NOMO-1 (cell line): ENCODE data around the gene HOXB5.

Experiments used
- DNase-seq, 2 experiments: peaks; one replicate each; lab custom pipeline; 2025; ENCODE audit not compliant: unreplicated experiment in 2 of 2; lab: John Stamatoyannopoulos, UW

The HOXB5 gene

GRCh38 chr17:48577330-48577945 lies 16.1 kb downstream of the HOXB5 start:
- no peak for DNase-seq

- no peak for DNase-seq
Observed at GRCh38 chr17:48576479-48577309, 16.9 kb downstream of the HOXB5 start.

- DNase-seq = no peak
Observed at GRCh38 chr17:48575673-48576478, 17.7 kb downstream of the HOXB5 start.

GRCh38 chr17:48575066-48575582 lies 18.5 kb downstream of the HOXB5 start:
- no peak for DNase-seq

- no peak for DNase-seq
Observed at GRCh38 chr17:48574505-48575065, 19.0 kb downstream of the HOXB5 start.

- no peak for DNase-seq
Observed at GRCh38 chr17:48571826-48572417, 21.7 kb downstream of the HOXB5 start.

GRCh38 chr17:48571024-48571818 lies 22.4 kb downstream of the HOXB5 start:
- DNase-seq = no peak

GRCh38 chr17:48570325-48571023 lies 23.1 kb downstream of the HOXB5 start:
- DNase-seq = no peak

GRCh38 chr17:48569674-48570324 lies 23.8 kb downstream of the HOXB5 start:
- DNase-seq = no peak

GRCh38 chr17:48569240-48569582 lies 24.4 kb downstream of the HOXB5 start:
- no peak for DNase-seq

GRCh38 chr17:48568499-48569239 lies 24.9 kb downstream of the HOXB5 start:
- no peak for DNase-seq

GRCh38 chr17:48567646-48568354 lies 25.8 kb downstream of the HOXB5 start:
- no peak for DNase-seq

GRCh38 chr17:48567209-48567608 lies 26.4 kb downstream of the HOXB5 start:
- no peak for DNase-seq

GRCh38 chr17:48566717-48567116 lies 26.9 kb downstream of the HOXB5 start:
- DNase-seq = no peak

GRCh38 chr17:48565925-48566710 lies 27.5 kb downstream of the HOXB5 start:
- no peak for DNase-seq

GRCh38 chr17:48565022-48565554 lies 28.5 kb downstream of the HOXB5 start:
- DNase-seq = no peak
